Adrenal gland (tissue), 5 donors: ENCODE data around the gene PML.

Source experiments
- CTCF ChIP-seq, 6 experiments: fragments of 450-650 bp in 4 of 6; fragments of 200-600 bp in 2 of 6; sonication (generic) in 1 of 6; IDR thresholded peaks; 1 replicate in 5 of 6; 2 replicates in 1 of 6; pipeline versions ENCODE4 v1.5.1 to v1.8.0; 2016 to 2021; ENCODE audit warnings: antibody characterized with exemption in 6 of 6, mild to moderate bottlenecking in 2 of 6, moderate library complexity in 1 of 6
- POLR2A ChIP-seq, 2 donors: fragments of 450-650 bp; IDR thresholded peaks; one replicate each; pipeline ENCODE4 v1.6.1; 2017; ENCODE audit warnings: antibody characterized with exemption in 2 of 2, mild to moderate bottlenecking in 2 of 2, moderate library complexity in 1 of 2
- donor health status: DM: no; HTN: no; CAD: no.

GRCh38 chr15:74046275-74046674, 51.8 kb downstream of the PML start:
- TF ChIP-seq CTCF (IDR thresholded peaks at IDR 0.05): no peak
- no peak for TF ChIP-seq POLR2A (IDR thresholded peaks at IDR 0.05)
